H54 (cell line): ENCODE data around the gene ATP11A.
A peak's percentile ranks its signal among the peaks of the same experiment; 100 is the strongest.

Experiments used
- DNase-seq: peaks from one replicate; pipeline ENCODE4 v3.0.0; 2011; ENCODE audit warnings: low spot score, mixed read lengths; ENCODE audit not compliant: insufficient read length
- FAIRE-seq: peaks from 3 replicates; lab custom pipeline; 2011; peaks lifted over from hg19 to GRCh38; lab: Jason Lieb, UNC
- POLR2A ChIP-seq: IDR thresholded peaks from 2 replicates; pipeline ENCODE4 v1.6.1; 2011; ENCODE audit warnings: low read depth, mild to moderate bottlenecking, low read length

ATP11A gene

DNA sequence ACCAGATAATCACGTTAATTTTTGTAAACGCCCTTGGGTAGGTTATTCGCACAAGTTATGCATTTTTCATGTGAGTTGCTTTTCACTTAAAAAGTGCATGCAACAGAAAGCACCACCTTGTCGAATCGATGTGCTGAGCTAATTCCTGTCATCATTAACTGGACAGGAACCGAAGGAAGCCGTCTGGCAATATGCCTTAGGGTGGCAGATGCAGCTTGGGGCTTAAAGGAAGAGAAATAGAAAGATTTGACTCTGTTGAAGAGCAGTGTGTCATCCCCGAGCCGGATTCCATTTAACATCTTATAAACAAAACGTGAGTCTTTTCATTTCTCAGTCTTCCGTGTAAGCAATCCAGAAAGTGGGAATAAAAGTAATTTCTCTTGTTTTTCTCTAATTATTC, 70.0 kb downstream of the ATP11A start:
- no peak for TF ChIP-seq POLR2A
- FAIRE-seq (no peak), DNase-seq (no peak)

DNA sequence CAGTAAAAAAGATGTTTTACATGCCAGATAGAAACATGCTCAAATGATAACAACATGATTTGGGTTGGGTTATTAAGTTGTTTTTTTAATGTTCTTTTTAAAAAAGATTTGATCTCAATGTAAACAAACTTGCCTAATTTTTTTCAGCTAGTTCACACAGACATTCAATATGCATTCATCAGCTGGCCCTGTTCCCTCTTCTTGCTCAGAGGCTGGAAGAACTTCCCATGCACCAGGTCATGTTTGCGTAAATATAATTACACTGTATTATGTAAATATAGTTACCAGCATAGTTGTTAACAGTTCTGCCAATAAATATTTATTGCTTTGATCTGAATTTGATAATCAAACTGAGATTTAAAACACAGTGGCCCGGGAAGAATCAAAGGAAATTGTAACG, 70.6 kb downstream of the ATP11A start:
- no peak for TF ChIP-seq POLR2A
- FAIRE-seq, result no peak
- no peak for DNase-seq

DNA sequence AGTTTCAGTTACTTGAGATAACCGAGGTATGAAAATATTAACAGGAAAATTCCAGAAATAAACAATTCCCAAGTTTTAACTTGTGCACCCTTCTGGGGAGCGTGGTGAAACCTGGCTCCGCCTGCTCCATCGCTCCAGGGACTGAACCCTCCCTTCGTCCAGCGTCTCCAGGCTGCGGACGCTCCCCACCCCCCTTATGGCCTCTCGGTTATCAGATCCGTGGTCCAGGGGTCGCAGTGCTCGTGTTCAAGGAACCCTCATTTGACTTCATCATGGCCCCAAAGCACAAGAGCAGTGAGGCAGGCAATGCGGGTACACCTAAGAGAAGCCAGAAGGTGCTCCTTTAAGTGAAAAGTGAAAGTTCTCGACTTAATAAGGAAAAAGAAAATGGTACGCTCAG, 71.1 kb downstream of the ATP11A start:
- TF ChIP-seq POLR2A, result no peak
- FAIRE-seq, result no peak
- no peak for DNase-seq

DNA sequence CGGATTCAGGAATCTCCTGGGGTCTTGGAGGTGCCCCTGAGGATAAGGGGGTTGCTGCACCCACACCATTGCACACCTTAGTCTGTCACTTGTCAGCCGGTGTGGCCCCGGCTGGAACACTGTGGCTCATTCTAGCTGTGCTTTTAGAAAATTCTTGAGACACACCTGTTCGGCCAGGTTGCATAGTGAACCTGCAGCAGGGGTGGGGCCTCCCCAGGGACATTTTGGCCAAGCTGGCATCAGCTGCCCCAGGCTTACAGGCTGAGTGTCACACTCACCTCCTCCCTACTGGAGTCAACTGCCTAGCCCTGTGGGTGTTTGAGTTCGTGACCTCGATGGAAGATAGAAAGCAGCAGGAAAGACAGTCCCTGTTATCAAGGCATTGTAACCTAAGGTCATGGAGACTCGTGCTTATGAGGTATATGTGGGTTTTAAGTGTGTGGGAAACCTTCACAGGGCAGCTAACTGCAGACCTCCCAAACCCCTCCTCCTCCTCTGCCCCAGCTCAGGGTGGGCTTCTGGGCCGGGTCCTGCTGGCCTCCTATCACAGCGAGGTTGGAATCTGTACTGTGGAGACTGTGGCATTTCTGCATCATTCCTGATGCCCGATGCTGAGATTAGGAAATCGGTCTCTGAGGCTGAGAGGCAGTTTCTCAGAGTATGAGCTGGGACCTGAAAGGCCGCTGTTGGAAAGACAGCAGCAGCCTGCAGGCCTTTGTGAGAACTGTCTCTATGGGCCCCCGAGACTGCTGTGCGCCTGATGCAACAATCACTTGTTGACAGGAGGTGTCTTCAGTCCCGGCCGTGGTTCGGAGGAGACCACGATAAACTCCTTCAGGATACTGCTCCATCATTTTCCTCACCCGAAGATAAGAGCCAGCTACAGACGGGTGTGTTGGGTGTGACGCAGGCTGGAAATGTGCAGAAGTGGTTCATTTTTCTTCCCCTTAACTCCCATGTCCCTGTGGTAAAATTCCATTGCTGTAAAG, 72.2 kb downstream of the ATP11A start:
- FAIRE-seq, result no peak
- TF ChIP-seq POLR2A, result no peak
- no peak for DNase-seq

DNA sequence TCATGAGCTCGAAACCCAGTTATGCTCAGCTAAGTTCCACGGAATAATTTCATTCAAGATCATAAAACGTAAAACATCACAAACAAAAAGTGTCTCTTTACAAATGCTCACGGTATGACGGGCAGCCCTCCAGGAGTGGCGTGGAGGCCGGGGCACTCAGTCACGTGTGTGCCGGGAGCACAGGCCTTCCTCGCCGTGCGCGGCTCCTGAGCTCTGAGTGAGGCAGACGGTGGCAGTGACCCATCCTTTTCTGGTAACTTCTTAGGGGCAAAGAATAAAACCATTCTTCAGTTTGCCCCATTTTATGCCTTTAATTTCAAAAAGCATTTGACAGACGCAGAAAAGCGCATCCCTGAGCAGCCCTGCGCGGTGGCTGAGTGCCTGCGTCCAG, 72.8 kb downstream of the ATP11A start:
- no peak for FAIRE-seq
- DNase-seq, result no peak
- no peak for TF ChIP-seq POLR2A

DNA sequence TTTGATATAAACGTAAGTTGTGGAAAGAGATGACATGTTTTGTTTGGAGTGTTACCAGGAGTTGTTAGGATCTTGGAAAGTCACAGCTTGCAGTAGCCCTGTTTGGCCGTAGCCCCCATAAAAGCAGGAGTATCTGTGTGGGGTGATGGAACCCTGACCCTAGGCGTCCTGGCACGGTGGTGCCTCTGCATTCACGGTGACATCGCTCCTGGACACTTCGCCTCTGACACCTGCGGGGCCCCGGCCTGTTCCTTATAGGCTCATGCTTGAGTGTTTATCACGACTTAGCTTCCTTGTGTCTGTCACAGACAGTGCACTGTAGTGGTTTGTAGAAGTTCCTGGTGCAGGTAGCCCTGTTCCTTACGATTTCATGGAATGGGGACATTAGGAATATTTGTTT, 74.2 kb downstream of the ATP11A start:
- DNase-seq (no peak), FAIRE-seq (no peak)
- no peak for TF ChIP-seq POLR2A

DNA sequence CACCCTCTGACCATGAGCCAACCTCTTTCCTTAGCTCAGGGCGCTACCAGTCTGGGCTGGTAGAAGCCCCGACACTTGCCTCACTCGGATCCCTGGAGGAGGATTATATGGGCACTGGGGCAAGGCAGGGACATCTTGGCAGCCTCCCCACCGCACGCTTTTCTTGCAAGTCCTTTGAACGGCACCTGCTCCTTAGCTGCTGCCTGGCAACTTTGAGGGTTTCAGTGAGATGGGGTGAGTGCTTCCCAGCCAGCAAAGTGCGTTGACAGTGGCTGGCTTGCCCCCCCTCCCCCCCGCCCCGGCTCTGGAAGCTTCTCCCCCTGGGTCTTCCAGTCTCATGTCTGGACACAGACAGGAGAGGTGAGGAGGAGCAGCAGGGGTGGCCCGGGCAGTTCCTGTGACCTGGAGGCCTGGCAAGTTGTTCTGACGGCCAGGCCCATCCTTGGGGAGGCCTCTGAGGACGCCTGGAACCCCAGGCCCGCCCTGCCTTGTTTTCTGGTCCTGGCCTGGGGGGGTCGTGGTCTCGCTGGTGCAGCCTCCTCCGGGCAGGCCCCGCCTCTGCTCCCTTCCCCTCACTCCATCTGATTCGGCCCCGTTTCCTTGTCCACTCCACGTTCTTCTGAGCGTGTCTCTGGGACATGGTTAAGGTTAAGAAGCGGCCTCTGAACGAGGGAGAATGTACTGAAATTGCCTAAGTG, 75.2 kb downstream of the ATP11A start:
- TF ChIP-seq POLR2A, result no peak
- no peak for DNase-seq
- no peak for FAIRE-seq

DNA sequence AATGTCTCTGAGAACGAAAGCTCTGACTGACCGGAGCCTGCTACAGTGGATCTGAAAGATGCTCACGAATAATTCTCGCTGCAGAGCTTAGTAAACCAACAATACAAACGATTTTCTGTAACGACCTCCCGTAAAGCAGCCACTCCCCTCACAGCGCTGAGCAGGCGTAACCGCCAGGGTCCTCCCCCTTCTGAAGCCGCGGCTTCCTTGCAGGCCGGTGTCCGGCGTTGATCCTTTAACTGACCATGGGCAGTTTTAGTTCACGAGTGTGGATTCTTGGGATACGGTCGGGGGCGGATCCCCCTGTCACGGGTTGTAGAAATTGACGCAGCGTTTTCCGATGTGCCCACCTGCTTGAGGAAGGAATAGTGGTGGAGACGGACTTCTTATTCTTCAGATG, 75.9 kb downstream of the ATP11A start:
- DNase-seq (no peak), FAIRE-seq (no peak)
- no peak for TF ChIP-seq POLR2A

DNA sequence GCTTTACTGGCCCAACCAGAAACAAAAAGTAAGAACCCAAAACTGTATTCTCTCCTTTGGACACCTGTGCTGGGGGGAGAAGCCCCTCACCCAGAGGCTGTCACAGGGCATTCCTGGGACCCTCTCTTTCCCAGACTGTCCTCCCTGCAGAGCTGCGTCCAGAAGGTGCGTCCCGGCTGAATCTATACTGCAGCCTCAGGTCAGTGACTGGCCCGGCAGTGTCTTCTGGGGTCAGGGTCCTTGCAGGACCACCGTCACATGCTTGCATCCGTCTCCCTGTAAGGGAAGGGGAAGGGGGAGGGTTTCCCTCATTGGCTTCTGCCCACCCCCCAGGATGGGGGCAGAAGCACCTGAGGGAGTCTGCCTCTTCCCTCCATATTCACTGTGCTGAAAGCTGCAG, 76.5 kb downstream of the ATP11A start:
- FAIRE-seq, result no peak
- no peak for TF ChIP-seq POLR2A
- no peak for DNase-seq

DNA sequence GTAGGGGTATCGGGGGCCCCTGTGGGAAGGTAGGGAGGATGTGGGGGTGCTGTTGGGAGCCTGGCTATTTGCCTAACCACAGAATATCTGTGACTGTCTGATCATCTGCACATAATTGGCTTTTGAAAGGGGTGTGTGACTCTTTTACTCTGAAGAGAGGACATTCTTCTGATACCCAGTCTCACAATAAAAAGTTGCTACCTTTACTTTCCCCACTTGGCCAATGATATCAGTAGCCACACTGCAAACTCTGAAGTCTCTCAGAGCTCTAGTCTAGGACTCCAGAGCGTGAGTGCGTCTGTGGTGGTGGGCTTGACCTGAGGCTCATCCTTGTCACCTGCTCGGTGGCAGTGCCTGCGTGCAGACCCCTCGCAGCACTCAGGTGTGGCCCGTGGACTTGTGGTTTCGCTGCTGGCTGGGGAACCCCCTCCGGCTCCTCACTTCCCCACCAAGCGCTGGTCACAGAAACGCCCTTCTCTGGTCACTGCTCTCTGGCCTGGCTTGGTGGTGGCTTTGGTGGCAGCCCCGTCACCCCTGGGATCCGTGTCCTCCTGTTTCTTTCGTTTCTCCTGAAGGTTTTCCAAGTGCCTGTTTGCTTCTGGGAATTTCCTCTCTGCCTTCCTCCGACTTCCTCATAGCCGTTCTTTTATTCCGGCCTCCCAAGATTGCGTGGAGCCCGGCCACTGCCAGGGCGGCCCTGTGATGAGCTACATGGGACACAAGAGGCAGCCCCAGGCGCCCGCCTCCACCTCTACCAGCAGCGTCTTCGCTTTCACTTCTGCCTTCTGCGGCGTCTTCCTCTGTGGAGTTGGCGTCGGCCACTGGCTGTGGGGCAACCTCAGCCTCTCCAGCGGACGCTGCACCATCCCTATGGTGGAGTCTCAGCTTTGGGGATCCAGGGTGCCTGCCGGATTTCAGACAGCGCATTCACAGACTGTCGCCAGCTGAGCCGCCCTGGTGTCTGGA, 78.0 kb downstream of the ATP11A start:
- FAIRE-seq, result no peak
- no peak for TF ChIP-seq POLR2A
- DNase-seq, result no peak

DNA sequence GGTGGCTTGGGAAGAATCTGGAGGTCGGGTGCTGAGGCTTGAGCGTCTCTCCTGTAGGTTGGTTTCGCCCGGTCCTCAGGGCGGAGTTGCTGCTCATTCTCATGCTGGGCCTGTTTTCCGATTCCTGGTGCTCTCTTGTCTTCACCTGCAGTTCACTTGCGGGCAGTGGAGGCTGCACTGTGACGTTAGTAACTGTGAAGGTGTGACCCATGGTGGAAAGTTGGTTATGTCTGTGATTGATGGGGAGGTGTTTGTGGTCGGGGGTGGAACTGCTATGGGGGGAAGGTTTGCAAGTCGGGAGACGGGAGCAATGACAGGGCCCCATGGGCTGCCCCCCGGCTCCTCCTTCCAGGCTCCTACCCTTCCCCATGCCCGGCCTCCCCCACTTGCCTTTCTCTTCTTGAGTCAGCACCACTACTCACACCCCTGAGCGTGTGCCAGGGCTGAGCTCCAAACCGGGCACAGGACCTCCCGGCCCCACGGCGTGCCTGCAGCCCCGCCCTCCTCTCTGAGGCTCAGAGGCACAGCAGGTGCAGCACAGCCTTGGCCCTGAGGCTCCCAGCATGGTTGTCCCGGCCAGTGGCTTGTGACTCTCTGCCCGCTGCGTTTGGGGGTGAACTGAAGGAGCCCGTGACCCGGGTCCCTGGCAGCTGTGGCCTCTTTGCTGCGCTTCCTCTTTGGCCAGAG, 79.1 kb downstream of the ATP11A start:
- no peak for TF ChIP-seq POLR2A
- DNase-seq, result no peak
- FAIRE-seq, result peak; percentile 6

DNA sequence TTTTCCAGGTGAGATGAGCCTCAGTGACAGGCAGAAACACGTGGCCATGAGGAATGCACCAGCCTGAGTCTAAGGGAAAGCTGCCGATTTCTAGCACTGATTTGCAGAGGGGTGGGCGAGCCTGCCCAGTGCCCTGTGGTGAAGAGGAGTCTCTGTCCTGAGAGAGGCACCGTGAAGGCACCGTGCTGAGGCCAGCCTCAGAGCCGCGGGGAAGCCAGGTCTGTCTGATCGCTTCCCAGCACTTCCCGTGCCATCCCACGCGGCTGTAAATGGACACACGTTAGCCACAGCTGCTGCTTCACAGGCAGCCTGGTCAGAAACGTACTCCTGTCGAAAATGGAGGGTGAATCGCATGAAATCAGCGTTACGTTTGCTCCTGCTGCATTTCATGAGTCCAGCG, 79.8 kb downstream of the ATP11A start:
- no peak for DNase-seq
- no peak for TF ChIP-seq POLR2A
- peak; percentile 20 for FAIRE-seq

DNA sequence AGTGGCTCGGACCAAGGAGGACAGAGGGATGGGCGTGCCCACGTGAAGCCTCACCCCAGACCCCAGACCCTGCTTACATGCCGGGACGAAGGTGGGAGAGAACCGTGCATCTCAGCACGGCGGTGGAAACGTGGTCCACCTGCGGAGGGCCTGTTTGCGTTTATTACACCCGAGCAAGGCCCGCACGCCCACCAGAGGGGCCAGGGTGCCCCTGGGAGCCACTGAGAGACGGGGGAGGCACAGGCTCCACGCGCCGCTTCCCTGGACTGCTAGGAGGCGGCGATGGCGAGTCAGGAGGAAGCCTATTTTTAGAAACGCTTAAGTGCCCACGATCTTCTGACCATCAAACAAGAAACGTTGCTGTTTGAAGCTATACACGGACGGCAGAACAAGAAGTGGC, 80.7 kb downstream of the ATP11A start:
- DNase-seq, result no peak
- FAIRE-seq, result no peak
- no peak for TF ChIP-seq POLR2A
